GM12875 (cell line): ENCODE results near the gene ZNF433.
"Not testable (repeated sequence)": the region's sequence is repeated elsewhere in the genome, so short reads cannot be mapped to it uniquely, and the experiment has no call there.

Experiments
- H3K4me3 ChIP-seq: one replicate; pipeline ENCODE4 v1.5.1; 2011; ENCODE audit warnings: low read depth, low read length, control low read depth
- CTCF ChIP-seq: IDR thresholded peaks from 2 replicates; pipeline ENCODE4 v1.5.1; 2011; ENCODE audit warnings: low read depth, mild to moderate bottlenecking, control low read depth, inconsistent platforms, low read length, moderate library complexity, borderline replicate concordance; ENCODE audit not compliant: insufficient read depth

ZNF433 gene

GRCh38 chr19:12035220-12036172 lies at the start of gene ZNF433:
TSS of gene ZNF433 (minus strand) at chr19:12035679. CDS start at chr19:12035539, 140 bp downstream.
- no peak for TF ChIP-seq CTCF
- H3K4me3 ChIP-seq = peak within 1 kb of the TSS; percentile 62

DNA sequence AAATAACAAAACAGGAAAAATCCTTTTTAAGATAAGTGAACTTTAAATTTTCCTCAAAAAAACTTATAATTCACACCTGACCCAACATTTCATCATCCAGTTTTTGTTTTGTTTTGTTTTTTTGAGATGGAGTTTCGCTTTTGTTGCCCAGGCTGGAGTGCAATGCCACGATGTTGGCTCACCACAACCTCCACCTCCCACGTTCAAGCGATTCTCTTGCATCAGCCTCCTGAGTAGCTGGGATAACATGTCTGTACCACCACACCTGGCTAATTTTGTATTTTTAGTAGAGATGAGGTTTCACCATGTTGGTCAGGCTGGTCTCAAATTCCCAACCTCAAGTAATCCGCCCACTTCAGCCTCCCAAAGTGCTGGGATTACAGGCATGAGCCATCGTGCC lies 47.9 kb upstream of the ZNF433 start:
- H3K4me3 ChIP-seq = not testable (repeated sequence)

DNA sequence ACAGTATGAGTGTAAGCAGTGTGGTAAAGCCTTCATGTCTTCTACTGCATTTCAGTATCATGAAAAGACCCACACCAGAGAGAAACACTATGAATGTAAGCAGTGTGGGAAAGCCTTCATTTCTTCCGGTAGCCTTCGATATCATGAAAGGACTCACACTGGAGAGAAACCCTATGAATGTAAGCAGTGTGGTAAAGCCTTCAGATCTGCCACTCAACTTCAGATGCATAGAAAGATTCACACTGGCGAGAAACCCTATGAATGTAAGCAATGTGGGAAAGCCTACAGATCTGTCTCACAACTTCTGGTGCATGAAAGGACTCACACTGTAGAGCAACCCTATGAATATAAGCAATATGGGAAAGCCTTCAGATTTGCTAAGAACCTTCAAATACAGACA lies 41.9 kb upstream of the ZNF433 start:
- no peak for TF ChIP-seq CTCF
- H3K4me3 ChIP-seq = no peak overlapping the region

DNA sequence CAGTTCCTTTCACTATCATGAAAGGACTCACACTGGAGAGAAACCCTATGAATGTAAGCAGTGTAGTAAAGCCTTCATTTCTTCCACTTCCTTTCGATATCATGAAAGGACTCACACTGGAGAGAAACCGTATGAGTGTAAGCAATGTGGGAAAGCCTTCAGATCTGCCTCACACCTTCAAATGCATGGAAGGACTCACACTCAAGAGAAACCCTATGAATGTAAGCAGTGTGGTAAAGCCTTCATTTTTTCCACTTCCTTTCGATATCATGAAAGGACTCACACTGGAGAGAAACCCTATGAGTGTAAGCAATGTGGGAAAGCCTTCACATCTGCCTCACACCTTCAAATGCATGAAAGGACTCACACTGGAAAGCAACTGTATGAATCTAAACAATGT lies 40.9 kb upstream of the ZNF433 start:
- not testable (repeated sequence) for H3K4me3 ChIP-seq

- no peak for TF ChIP-seq CTCF
- no peak overlapping the region for H3K4me3 ChIP-seq
Measured at GRCh38 chr19:12075538-12076139, 40.2 kb upstream of the ZNF433 start.

GRCh38 chr19:12064590-12065538 lies 29.4 kb upstream of the ZNF433 start, which contains the start of gene ZNF844:
TSS of gene ZNF844 (plus strand) at chr19:12064731. CDS start at chr19:12064874, 143 bp downstream.
- peak within 1 kb of the TSS; percentile 63 for H3K4me3 ChIP-seq
- TF ChIP-seq CTCF = no peak

DNA sequence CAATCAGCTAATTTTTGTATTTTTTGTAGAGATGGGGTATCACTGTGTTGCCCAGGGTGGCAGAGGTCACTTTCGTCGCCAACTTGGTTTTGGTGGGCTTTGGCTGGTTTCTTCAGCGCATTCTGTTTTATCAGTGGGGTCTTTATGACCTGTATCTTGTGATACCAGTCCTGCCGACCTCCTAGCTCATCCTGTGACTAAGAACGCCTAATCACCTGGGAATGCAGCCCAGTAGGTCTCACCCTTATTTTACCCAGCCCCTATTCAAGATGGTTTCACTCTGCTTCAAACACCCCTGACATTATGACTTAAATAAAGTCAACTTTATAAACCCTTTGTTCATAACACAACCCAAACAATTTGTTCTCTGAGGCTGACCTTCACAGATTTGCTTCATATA lies 20.3 kb upstream of the ZNF433 start:
- TF ChIP-seq CTCF = no peak
- H3K4me3 ChIP-seq = no peak overlapping the region
